KMS-11 (cell line): ENCODE measurements around the gene APBA2.

Experiments
- H2AFZ ChIP-seq: fragments of 200-600 bp; sonication (generic); 2 replicates; pipeline ENCODE4 v1.6.1; 2016; ENCODE audit warnings: antibody characterized with exemption, mixed run types, low read depth
- H3K27ac ChIP-seq: fragments of 200-600 bp; sonication (generic); 2 replicates; pipeline ENCODE4 v1.6.1; 2016; ENCODE audit warnings: mild to moderate bottlenecking, mixed run types
- H3K27me3 ChIP-seq: fragments of 200-600 bp; sonication (generic); 2 replicates; pipeline ENCODE4 v1.6.1; 2017; ENCODE audit warnings: mild to moderate bottlenecking, low read depth, mixed run types, moderate library complexity; ENCODE audit not compliant: insufficient read depth
- H3K36me3 ChIP-seq: fragments of 200-600 bp; sonication (generic); 2 replicates; pipeline ENCODE4 v1.6.1; 2017; ENCODE audit warnings: mild to moderate bottlenecking, mixed run types; ENCODE audit not compliant: insufficient read depth
- H3K4me1 ChIP-seq: fragments of 200-600 bp; sonication (generic); 2 replicates; pipeline ENCODE4 v1.6.1; 2016; ENCODE audit warnings: mild to moderate bottlenecking, low read depth, mixed run types; ENCODE audit not compliant: poor library complexity, severe bottlenecking
- H3K4me2 ChIP-seq: fragments of 200-600 bp; sonication (generic); 2 replicates; pipeline ENCODE4 v1.7.0; 2016; ENCODE audit warnings: mild to moderate bottlenecking, mixed run types
- H3K4me3 ChIP-seq: fragments of 200-600 bp; sonication (generic); IDR thresholded peaks from 2 replicates; pipeline ENCODE4 v1.6.1; 2017; ENCODE audit warnings: low read depth, low read length, mixed read lengths; ENCODE audit not compliant: insufficient read depth
- H3K79me2 ChIP-seq: fragments of 200-600 bp; sonication (generic); 2 replicates; pipeline ENCODE4 v1.6.1; 2016; ENCODE audit warnings: low read depth, mixed run types; ENCODE audit not compliant: insufficient read depth
- H3K9ac ChIP-seq: fragments of 200-600 bp; sonication (generic); 2 replicates; pipeline ENCODE4 v1.6.1; 2016; ENCODE audit warnings: mild to moderate bottlenecking, mixed run types
- H4K20me1 ChIP-seq: fragments of 200-600 bp; sonication (generic); 2 replicates; pipeline ENCODE4 v1.6.1; 2016; ENCODE audit warnings: mild to moderate bottlenecking, mixed run types; ENCODE audit not compliant: insufficient read depth
- CTCF ChIP-seq: fragments of 200-600 bp; sonication (generic); conservative IDR thresholded peaks from 2 replicates; pipeline ENCODE4 v1.6.1; 2017; ENCODE audit warnings: low read depth, mild to moderate bottlenecking, antibody characterized with exemption, low read length, moderate library complexity, mixed read lengths

APBA2 gene

GRCh38 chr15:29086001-29086400 is 200.2 kb downstream of the APBA2 start:
- Histone ChIP-seq H3K4me2 (no peak overlapping the region), H3K79me2 (no peaks in the 10 kb centered on the region)
- no peak for TF ChIP-seq CTCF

GRCh38 chr15:29086891-29087290 is 201.1 kb downstream of the APBA2 start:
- H3K27me3 ChIP-seq, result no peaks in the 10 kb centered on the region
- no peak overlapping the region for H3K4me3 ChIP-seq
- no peaks in the 10 kb centered on the region for H3K79me2 ChIP-seq
- no peak overlapping the region for H2AFZ ChIP-seq
- no peaks in the 10 kb centered on the region for H3K4me1 ChIP-seq
- no peak overlapping the region for H3K27ac ChIP-seq
- H4K20me1 ChIP-seq, result no peaks in the 10 kb centered on the region
- TF ChIP-seq CTCF, result no peak
- no peak overlapping the region for H3K4me2 ChIP-seq
- no peaks in the 10 kb centered on the region for H3K36me3 ChIP-seq
- H3K9ac ChIP-seq, result no peak overlapping the region

More at GRCh38 chr15:29086001-29086400, 200.2 kb downstream of the APBA2 start:
- no peak overlapping the region for H3K27ac ChIP-seq
- H3K27me3 ChIP-seq, result no peaks in the 10 kb centered on the region
- H3K36me3 ChIP-seq, result no peaks in the 10 kb centered on the region
- H4K20me1 ChIP-seq, result no peaks in the 10 kb centered on the region
- H3K4me1 ChIP-seq, result no peaks in the 10 kb centered on the region
- no peak overlapping the region for H3K9ac ChIP-seq
- no peak overlapping the region for H2AFZ ChIP-seq
- no peak overlapping the region for H3K4me3 ChIP-seq

- no peak overlapping the region for H3K4me3 ChIP-seq
These were observed 201.9 kb downstream of the APBA2 start for GRCh38 chr15:29087521-29088285.

GRCh38 chr15:29088666-29089065 is 202.9 kb downstream of the APBA2 start:
- Histone ChIP-seq H3K4me3 (no peak overlapping the region), H3K9ac (no peak overlapping the region), H3K4me1 (no peaks in the 10 kb centered on the region), H2AFZ (no peak overlapping the region), H3K79me2 (no peaks in the 10 kb centered on the region), H3K27me3 (no peaks in the 10 kb centered on the region), H3K36me3 (no peaks in the 10 kb centered on the region), H3K4me2 (no peak overlapping the region), H4K20me1 (no peaks in the 10 kb centered on the region), H3K27ac (no peak overlapping the region)
- TF ChIP-seq CTCF, result no peak

More at GRCh38 chr15:29087521-29088285, 201.9 kb downstream of the APBA2 start:
- Histone ChIP-seq H3K27ac (no peak overlapping the region), H3K79me2 (no peaks in the 10 kb centered on the region), H3K4me2 (no peak overlapping the region), H3K36me3 (no peaks in the 10 kb centered on the region), H3K27me3 (no peaks in the 10 kb centered on the region), H2AFZ (no peak overlapping the region), H3K4me1 (no peaks in the 10 kb centered on the region), H3K9ac (no peak overlapping the region), H4K20me1 (no peaks in the 10 kb centered on the region)
- no peak for TF ChIP-seq CTCF
